Central memory CD8-positive, alpha-beta T cell (primary cell): ENCODE measurements around the gene ORAI1.
"Not testable (repeated sequence)": the region's sequence is repeated elsewhere in the genome, so short reads cannot be mapped to it uniquely, and the experiment has no call there.

Source experiments
- ATAC-seq: fragments of 150-1000 bp; cut with Tn5 transposase; replicated peaks from 2 replicates; pipeline ENCODE4 v1.10.0; 2022; ENCODE audit warnings: mild to moderate bottlenecking, moderate FRiP score, moderate number of reproducible peaks; ENCODE audit not compliant: poor library complexity, severe bottlenecking; ENCODE audit errors: extremely low read depth
- DNase-seq, 2 donors: peaks; one replicate each; pipeline ENCODE4 v3.0.0; 2021; ENCODE audit warnings: low spot score in 2 of 2
- H3K27ac Mint-ChIP-seq: one replicate; pipeline ENCODE4 v1.8.0; 2022; ENCODE audit warnings: low read depth, mild to moderate bottlenecking, moderate library complexity, mixed read lengths
- H3K27me3 Mint-ChIP-seq: one replicate; pipeline ENCODE4 v1.8.0; 2022; ENCODE audit warnings: mixed read lengths
- H3K36me3 Mint-ChIP-seq: one replicate; pipeline ENCODE4 v1.8.0; 2022; ENCODE audit warnings: mild to moderate bottlenecking, moderate library complexity, mixed read lengths; ENCODE audit not compliant: insufficient read depth
- H3K4me1 Mint-ChIP-seq: one replicate; pipeline ENCODE4 v1.8.0; 2022; ENCODE audit warnings: mixed read lengths
- H3K4me3 Mint-ChIP-seq: one replicate; pipeline ENCODE4 v1.8.0; 2022; ENCODE audit warnings: mild to moderate bottlenecking, moderate library complexity, mixed read lengths
- H3K9me3 Mint-ChIP-seq: one replicate; pipeline ENCODE4 v1.8.0; 2022; ENCODE audit warnings: mixed read lengths

The ORAI1 gene

DNA sequence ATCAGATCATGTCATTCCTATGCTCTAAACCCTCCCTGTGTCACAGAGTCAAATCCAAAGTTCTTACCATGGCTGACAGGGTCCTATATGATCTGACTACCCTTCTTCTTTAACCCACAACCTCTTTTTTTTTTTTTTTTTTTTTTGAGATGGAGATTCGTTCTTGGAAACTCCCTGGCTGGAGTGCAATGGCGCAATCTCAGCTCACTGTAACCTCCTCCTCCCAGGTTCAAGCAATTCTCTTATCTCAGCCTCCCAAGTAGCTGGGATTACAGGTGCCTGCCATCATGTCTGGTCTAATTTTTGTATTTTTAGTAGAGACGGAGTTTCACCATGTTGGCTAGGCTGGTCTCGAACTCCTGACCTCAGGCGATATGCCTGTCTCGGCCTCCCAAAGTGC, 40.5 kb downstream of the ORAI1 start:
- H3K9me3 Mint-ChIP-seq, ATAC-seq, DNase-seq, H3K27me3 Mint-ChIP-seq: not testable (repeated sequence)
- peak overlapping the region; percentile 53 for H3K27ac Mint-ChIP-seq
- H3K4me3 Mint-ChIP-seq, result peak overlapping the region; percentile 98
- H3K36me3 Mint-ChIP-seq, result peaks cover 32% of the 10 kb centered on the region
- H3K4me1 Mint-ChIP-seq, result peaks cover 50% of the 10 kb centered on the region

DNA sequence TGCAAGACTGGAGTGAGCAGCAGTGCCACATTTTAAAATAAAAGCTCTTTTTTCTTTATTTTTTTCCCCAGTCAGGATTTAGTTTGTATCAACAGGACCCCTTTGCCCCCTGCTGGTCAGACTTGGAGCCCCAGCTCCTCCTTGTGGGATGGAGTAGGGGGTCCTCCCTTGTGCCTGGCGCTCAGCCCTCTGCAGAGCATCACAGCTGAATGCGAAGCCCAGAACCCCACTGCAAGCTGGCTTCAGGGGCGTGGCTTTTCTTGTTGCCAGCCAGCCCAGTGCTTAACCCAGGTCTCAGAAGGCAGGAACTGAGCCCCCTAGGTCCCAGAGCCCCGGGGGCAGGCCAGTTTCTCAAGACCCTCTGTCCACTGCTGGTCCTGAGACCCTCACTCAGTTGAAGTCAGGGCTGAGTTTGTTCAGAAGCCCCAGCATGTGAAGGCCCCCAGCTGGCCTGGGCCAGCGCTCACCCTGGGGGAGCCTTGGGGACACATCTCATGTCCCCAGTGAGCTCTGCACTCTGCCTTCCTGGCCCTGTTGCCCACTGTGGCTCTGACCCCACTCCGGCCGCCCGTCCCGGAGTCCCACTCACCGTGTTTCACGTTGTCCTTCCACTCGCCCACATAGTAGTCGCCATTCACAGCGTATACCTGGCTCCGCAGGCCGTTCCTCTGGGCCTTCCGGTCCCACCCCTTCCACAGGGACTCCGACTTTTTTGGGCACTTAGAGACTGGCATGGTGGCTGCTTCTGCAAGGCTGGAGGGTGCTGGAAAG, 42.6 kb downstream of the ORAI1 start:
- peaks cover 57% of the 10 kb centered on the region for H3K4me1 Mint-ChIP-seq
- no peak overlapping the region for H3K4me3 Mint-ChIP-seq

DNA sequence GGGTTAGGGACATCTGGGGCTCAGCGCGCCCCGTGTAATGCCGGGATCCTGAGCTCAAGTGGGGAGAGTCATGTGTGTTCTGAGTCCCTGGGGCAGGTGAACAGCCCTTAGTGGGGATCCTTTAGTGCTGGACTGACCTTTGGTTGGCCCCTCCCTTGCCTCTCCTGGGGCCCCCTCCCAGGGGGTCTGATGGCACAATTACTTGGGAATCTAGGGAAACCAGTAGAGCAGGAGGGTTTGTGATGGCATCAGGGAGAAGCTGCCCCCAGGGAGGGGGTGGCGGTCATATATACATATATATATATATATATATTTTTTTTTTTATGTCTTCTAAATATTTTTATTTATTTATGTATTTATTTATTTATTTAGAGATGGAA, 43.2 kb downstream of the ORAI1 start, which contains the start of gene MORN3:
Gene MORN3, minus strand, starts transcription at position 134 of the 380 bp plus-strand sequence. CDS start 171 bp downstream, outside the sequence.
- ATAC-seq, result no peak
- no peak for DNase-seq
- H3K4me3 Mint-ChIP-seq, result no peak within 1 kb of the TSS
- H3K9me3 Mint-ChIP-seq, result no peaks in the 10 kb centered on the region
- H3K27me3 Mint-ChIP-seq, result no peaks in the 10 kb centered on the region
- H3K4me1 Mint-ChIP-seq, result peaks cover 52% of the 10 kb centered on the region
- H3K27ac Mint-ChIP-seq, result peak within 1 kb of the TSS; percentile 100
- peaks cover 39% of the 10 kb centered on the region for H3K36me3 Mint-ChIP-seq

More for the DNA sequence above, 42.6 kb downstream of the ORAI1 start:
- Mint-ChIP-seq H3K27me3 (no peaks in the 10 kb centered on the region), H3K9me3 (no peaks in the 10 kb centered on the region), H3K36me3 (peaks cover 45% of the 10 kb centered on the region), H3K27ac (peak overlapping the region; percentile 76)
- DNase-seq, result peak; percentile 26 to 41
- no peak for ATAC-seq

DNA sequence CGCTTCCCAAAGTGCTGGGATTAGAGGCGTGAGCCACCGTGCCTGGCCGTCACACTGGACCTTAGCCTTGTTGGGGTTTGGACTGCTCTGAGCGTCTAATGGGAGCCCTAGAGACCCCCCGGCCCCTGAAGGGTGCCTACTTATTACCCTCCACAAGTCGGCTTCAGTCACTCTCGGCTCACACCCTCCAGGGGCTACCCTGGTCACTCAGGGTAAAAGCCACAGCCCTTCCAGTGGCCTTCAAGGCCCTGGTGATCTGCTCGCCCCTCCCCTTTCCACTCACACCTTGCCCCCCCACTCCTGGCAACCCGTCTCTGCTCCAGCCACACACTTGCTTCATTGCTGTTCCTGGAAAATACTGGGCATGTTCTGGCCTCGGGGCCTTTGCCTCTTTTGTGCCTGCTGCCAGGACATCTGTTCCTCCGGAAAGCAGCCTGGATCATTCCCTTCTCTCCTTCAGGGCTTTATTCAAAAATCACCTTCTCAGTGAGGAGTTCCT, 46.7 kb downstream of the ORAI1 start:
- ATAC-seq (no peak), DNase-seq (no peak)
- H3K27me3 Mint-ChIP-seq, result no peaks in the 10 kb centered on the region
- H3K9me3 Mint-ChIP-seq, result no peaks in the 10 kb centered on the region
- peaks cover 28% of the 10 kb centered on the region for H3K4me1 Mint-ChIP-seq
- H3K36me3 Mint-ChIP-seq, result peaks cover 35% of the 10 kb centered on the region
- H3K4me3 Mint-ChIP-seq, result peak overlapping the region; percentile 99
- peak overlapping the region; percentile 100 for H3K27ac Mint-ChIP-seq

GRCh38 chr12:121676190-121676589, 49.9 kb downstream of the ORAI1 start:
- Mint-ChIP-seq H3K27me3 (no peaks in the 10 kb centered on the region), H3K36me3 (peaks cover 53% of the 10 kb centered on the region), H3K4me1 (peaks cover 31% of the 10 kb centered on the region), H3K27ac (peak overlapping the region; percentile 97), H3K9me3 (no peaks in the 10 kb centered on the region), H3K4me3 (no peak overlapping the region)
- DNase-seq, result no peak
- no peak for ATAC-seq

DNA sequence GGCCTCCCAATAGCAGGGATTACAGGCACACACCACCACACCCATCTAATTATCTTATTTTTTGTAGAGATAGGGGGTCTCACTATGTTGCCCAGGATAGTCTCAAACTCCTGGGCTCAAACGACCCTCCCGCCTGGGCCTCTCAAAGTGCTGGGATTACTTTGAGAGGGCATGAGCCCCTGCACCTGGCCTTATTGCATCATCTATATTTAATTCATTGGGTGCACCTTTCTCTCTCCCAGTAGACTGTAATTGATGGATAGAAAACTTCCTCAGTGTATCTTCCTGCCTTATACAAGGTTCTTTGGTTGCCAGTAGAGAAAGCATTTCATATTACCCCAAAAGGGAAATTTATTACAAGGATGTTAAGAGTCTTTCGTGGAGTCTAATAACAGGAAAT, 52.0 kb downstream of the ORAI1 start:
- Mint-ChIP-seq H3K27ac (peak overlapping the region; percentile 97), H3K36me3 (peaks cover 38% of the 10 kb centered on the region), H3K27me3 (no peaks in the 10 kb centered on the region), H3K4me3 (peak overlapping the region; percentile 32), H3K4me1 (peaks cover 14% of the 10 kb centered on the region), H3K9me3 (no peaks in the 10 kb centered on the region)
- DNase-seq, result no peak
- ATAC-seq, result no peak

- Mint-ChIP-seq H3K27me3 (no peaks in the 10 kb centered on the region), H3K9me3 (no peaks in the 10 kb centered on the region), H3K36me3 (peaks cover 34% of the 10 kb centered on the region), H3K27ac (peak overlapping the region; percentile 97), H3K4me1 (peaks cover 9% of the 10 kb centered on the region), H3K4me3 (peak overlapping the region; percentile 32)
- ATAC-seq (no peak), DNase-seq (no peak)
Observed at GRCh38 chr12:121678716-121679300, 52.5 kb downstream of the ORAI1 start.

- H3K27ac Mint-ChIP-seq, result peak overlapping the region; percentile 97
Observed at GRCh38 chr12:121679661-121680197, 53.4 kb downstream of the ORAI1 start.

DNA sequence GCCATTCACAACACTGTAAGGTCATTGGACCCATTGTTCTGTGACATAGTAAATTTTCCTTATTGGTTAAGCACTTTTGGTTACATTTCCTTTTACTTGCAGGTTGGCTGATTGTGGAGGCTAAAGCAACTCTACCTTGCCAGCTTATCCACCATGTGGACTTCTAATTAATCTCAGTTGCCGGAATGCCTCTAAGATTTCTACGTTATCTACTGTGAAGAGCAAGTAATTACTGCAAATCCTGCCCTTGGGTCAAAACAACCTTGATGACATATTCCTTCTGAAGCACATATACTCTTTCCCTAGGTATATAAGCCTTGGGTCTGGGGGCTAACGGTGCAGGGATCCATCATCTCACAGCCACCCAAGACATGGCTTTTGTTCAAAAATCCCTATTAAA, 62.6 kb downstream of the ORAI1 start:
- H3K36me3 Mint-ChIP-seq, result no peaks in the 10 kb centered on the region
- no peak for DNase-seq
- no peak overlapping the region for H3K27ac Mint-ChIP-seq
- H3K4me1 Mint-ChIP-seq, result peaks cover 6% of the 10 kb centered on the region
- no peak overlapping the region for H3K4me3 Mint-ChIP-seq
- ATAC-seq, result no peak
- H3K9me3 Mint-ChIP-seq, result no peaks in the 10 kb centered on the region
- H3K27me3 Mint-ChIP-seq, result no peaks in the 10 kb centered on the region

More at GRCh38 chr12:121679661-121680197, 53.4 kb downstream of the ORAI1 start:
- peak overlapping the region; percentile 32 for H3K4me3 Mint-ChIP-seq
- not testable (repeated sequence) for H3K4me1 Mint-ChIP-seq, H3K9me3 Mint-ChIP-seq, H3K27me3 Mint-ChIP-seq, DNase-seq, ATAC-seq
- H3K36me3 Mint-ChIP-seq, result peaks cover 34% of the 10 kb centered on the region

DNA sequence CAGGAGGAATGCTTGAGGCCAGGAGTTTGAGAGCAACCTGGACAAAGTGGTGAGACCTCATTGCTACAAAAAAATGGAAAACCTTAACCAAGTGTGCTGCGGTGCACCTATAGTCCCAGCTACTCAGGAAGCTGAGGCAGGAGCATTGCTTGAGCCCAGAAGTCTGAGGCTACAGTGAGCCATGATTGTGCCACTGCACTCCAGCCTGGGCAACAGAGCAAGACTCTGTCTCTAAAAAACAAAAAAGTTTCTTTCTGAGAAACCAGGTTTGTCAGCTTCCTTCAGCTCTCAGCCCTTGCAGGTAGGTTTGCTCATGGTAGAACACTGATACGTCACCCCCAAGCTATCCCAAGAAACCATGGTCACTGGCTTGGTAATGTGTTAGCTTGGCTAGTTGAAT, 63.1 kb downstream of the ORAI1 start:
- Mint-ChIP-seq H3K27me3 (no peaks in the 10 kb centered on the region), H3K4me1 (peaks cover 6% of the 10 kb centered on the region), H3K4me3 (no peak overlapping the region), H3K27ac (no peak overlapping the region), H3K36me3 (no peaks in the 10 kb centered on the region), H3K9me3 (no peaks in the 10 kb centered on the region)
- DNase-seq, result no peak
- ATAC-seq, result no peak
